OCI-LY1 (cell line): ENCODE measurements around the gene OR8G5.

Source experiments
- EZH2 ChIP-seq: fragments of 200-600 bp; sonication (generic), shearing (Covaris generic); IDR thresholded peaks from 2 replicates; pipeline ENCODE4 v1.8.0; 2017; ENCODE audit warnings: borderline replicate concordance, mixed run types, mild to moderate bottlenecking, antibody characterized with exemption, low read length, moderate library complexity, mixed read lengths
- TF ChIP-seq, protein P1 (sequence below): fragments of 200-600 bp; sonication (generic), shearing (Covaris generic); IDR thresholded peaks from 2 replicates; pipeline ENCODE4 v1.5.1; 2017; ENCODE audit warnings: mild to moderate bottlenecking, antibody characterized with exemption, low read length, moderate library complexity, mixed read lengths

DNA sequence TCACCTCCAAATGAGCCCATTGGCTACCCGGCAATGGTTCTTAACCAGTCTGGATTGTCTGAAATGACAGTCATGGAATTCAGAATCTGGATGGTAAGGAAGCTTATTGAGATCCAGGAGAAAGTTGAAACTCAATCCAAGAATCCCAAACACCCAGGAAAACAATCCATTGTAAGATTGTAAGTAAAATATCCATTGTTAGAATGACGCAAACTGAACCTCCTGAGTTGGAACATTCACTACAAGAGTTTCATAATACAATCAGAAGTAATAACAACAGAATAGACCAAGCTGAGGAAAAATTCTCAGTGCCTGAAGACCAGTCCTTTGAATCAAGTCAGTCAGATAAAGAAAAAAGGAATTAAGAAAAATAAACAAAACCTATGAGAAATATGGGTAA is 22.1 kb downstream of the OR8G5 start:
- TF ChIP-seq, protein P1, sequence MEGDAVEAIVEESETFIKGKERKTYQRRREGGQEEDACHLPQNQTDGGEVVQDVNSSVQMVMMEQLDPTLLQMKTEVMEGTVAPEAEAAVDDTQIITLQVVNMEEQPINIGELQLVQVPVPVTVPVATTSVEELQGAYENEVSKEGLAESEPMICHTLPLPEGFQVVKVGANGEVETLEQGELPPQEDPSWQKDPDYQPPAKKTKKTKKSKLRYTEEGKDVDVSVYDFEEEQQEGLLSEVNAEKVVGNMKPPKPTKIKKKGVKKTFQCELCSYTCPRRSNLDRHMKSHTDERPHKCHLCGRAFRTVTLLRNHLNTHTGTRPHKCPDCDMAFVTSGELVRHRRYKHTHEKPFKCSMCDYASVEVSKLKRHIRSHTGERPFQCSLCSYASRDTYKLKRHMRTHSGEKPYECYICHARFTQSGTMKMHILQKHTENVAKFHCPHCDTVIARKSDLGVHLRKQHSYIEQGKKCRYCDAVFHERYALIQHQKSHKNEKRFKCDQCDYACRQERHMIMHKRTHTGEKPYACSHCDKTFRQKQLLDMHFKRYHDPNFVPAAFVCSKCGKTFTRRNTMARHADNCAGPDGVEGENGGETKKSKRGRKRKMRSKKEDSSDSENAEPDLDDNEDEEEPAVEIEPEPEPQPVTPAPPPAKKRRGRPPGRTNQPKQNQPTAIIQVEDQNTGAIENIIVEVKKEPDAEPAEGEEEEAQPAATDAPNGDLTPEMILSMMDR: no peak
- TF ChIP-seq EZH2: no peak
